HepG2 (cell line): ENCODE results near the gene UBASH3A. TPM values are rescaled to one million over a fixed set of nuclear protein-coding genes. Genes with fewer than 3 reads are reported as not detected.

Experiments
- ATAC-seq: fragments of 200-7000 bp; cut with Tn5 transposase; 3 replicates; pipeline ENCODE4 v1.9.1; 2020; ENCODE audit warnings: mild to moderate bottlenecking, moderate library complexity
- BruUV-seq: library from RNA; stranded (reverse); fragments of 400-500 nt; replicated peaks from 2 replicates; lab custom pipeline; 2021; lab: Mats Ljungman, UMichigan
- CTCF ChIA-PET: fragments of 300-600 bp; formaldehyde crosslinking; extraction: SDS; loops from one replicate; lab custom pipeline; 2021; ENCODE audit warnings: low total read pairs, inconsistent platforms, low intra/inter-chr PET ratio; lab: Yijun Ruan, JAX
- POLR2A ChIA-PET: fragments of 350-600 bp; sonication (Branson Sonifier 250); formaldehyde crosslinking; loops from one replicate; lab custom pipeline; 2020; ENCODE audit warnings: antibody characterized with exemption, inconsistent platforms; lab: Yijun Ruan, JAX
- DNase-seq: peaks from one replicate; pipeline ENCODE4 v3.0.0-alpha.2; 2015; ENCODE audit warnings: low spot score
- FAIRE-seq: peaks from 3 replicates; lab custom pipeline; 2011; peaks lifted over from hg19 to GRCh38; lab: Jason Lieb, UNC
- H2AFZ ChIP-seq: one replicate; pipeline ENCODE4 v1.6.1; 2011; ENCODE audit warnings: low read length, inconsistent platforms
- H3K27ac ChIP-seq: fragments of 300-600 bp; 3 replicates; pipeline ENCODE4 v1.8.0; 2011; ENCODE audit warnings: mixed run types, mild to moderate bottlenecking, mixed read lengths, low read length, inconsistent platforms; ENCODE audit not compliant: insufficient read depth; ENCODE audit errors: extremely low read length
- H3K27me3 ChIP-seq, 2 experiments: fragments of 200-600 bp in 1 of 2; 2 replicates in 1 of 2; 3 replicates in 1 of 2; pipeline versions ENCODE4 v1.6.0 to v1.8.0; 2011; ENCODE audit warnings: low read length in 2 of 2, mild to moderate bottlenecking in 2 of 2, moderate library complexity in 2 of 2, inconsistent platforms in 1 of 2; ENCODE audit not compliant: insufficient read depth in 2 of 2, control insufficient read depth in 1 of 2
- H3K36me3 ChIP-seq, 2 experiments: fragments of 200-600 bp in 1 of 2; replicated peaks in 1 of 2; 2 replicates in 1 of 2; 3 replicates in 1 of 2; pipeline versions ENCODE4 v1.5.1 to v1.8.0; 2011; ENCODE audit warnings: low read length in 2 of 2, inconsistent platforms in 1 of 2; ENCODE audit not compliant: insufficient read depth in 2 of 2, control insufficient read depth in 1 of 2
- H3K4me1 ChIP-seq: 2 replicates; pipeline ENCODE4 v1.5.1; 2012; ENCODE audit warnings: low read length, inconsistent platforms; ENCODE audit not compliant: insufficient read depth
- H3K4me2 ChIP-seq: 2 replicates; pipeline ENCODE4 v1.6.0; 2011; ENCODE audit warnings: low read depth, low read length, inconsistent platforms
- H3K4me3 ChIP-seq, 3 experiments: fragments of 200-600 bp in 1 of 3; sonication (generic), shearing (Covaris generic) in 1 of 3; replicated peaks in 1 of 3; 2 replicates each; pipeline ENCODE4 v1.5.1; 2011 to 2016; ENCODE audit warnings: low read length in 3 of 3, inconsistent platforms in 2 of 3, low read depth in 2 of 3, mild to moderate bottlenecking in 2 of 3, control low read depth in 1 of 3, mixed read lengths in 1 of 3; ENCODE audit not compliant: insufficient read depth in 1 of 3
- H3K79me2 ChIP-seq: one replicate; pipeline ENCODE4 v1.6.1; 2011; ENCODE audit warnings: low read length, inconsistent platforms; ENCODE audit not compliant: insufficient read depth
- H3K9ac ChIP-seq: 2 replicates; pipeline ENCODE4 v1.6.0; 2011; ENCODE audit warnings: mild to moderate bottlenecking, low read depth, low read length, inconsistent platforms; ENCODE audit not compliant: insufficient read depth
- H3K9me3 ChIP-seq: 2 replicates; pipeline ENCODE4 v1.5.1; 2012; ENCODE audit warnings: mild to moderate bottlenecking, low read length
- H4K20me1 ChIP-seq: 2 replicates; pipeline ENCODE4 v1.6.0; 2011; ENCODE audit warnings: inconsistent platforms, mild to moderate bottlenecking, low read length, moderate library complexity; ENCODE audit not compliant: insufficient read depth
- ARID5B ChIP-seq: IDR thresholded peaks from 2 replicates; pipeline ENCODE4 v1.4.0; 2020; ENCODE audit warnings: mild to moderate bottlenecking, missing genetic modification reagents
- BCL6 ChIP-seq: IDR thresholded peaks from 2 replicates; pipeline ENCODE4 v1.6.1; 2016; ENCODE audit warnings: missing genetic modification reagents, missing compliant biosample characterization
- BHLHE40 ChIP-seq: IDR thresholded peaks from 2 replicates; pipeline ENCODE4 v1.6.1; 2011; ENCODE audit warnings: low read length, improper control_type of control experiment
- CERS6 ChIP-seq: sonication (generic); formaldehyde crosslinking; IDR thresholded peaks from 2 replicates; pipeline ENCODE4 v1.5.0; 2020; ENCODE audit warnings: missing genetic modification reagents
- FOXP1 ChIP-seq, 2 experiments: fragments of 450-650 bp in 1 of 2; IDR thresholded peaks; 2 replicates each; pipeline ENCODE4 v1.6.1; 2017 to 2018; ENCODE audit warnings: antibody characterized with exemption in 1 of 2
- FOXP4 ChIP-seq: sonication (generic); formaldehyde crosslinking; IDR thresholded peaks from 2 replicates; pipeline ENCODE4 v1.4.0; 2020; ENCODE audit warnings: missing genetic modification reagents
- KAT2B ChIP-seq: fragments of 150-350 bp; IDR thresholded peaks from 2 replicates; pipeline ENCODE4 v1.6.1; 2014; ENCODE audit warnings: low read depth, low read length, borderline replicate concordance
- ZBTB1 ChIP-seq: sonication (generic); formaldehyde crosslinking; IDR thresholded peaks from 2 replicates; pipeline ENCODE4 v1.4.0; 2020; ENCODE audit warnings: missing genetic modification reagents, borderline replicate concordance
- ZBTB26 ChIP-seq: IDR thresholded peaks from 2 replicates; pipeline ENCODE4 v1.6.1; 2016; ENCODE audit warnings: missing compliant biosample characterization, missing genetic modification reagents, borderline replicate concordance
- ZNF143 ChIP-seq: sonication (generic); formaldehyde crosslinking; IDR thresholded peaks from 2 replicates; pipeline ENCODE4 v1.4.0; 2020; ENCODE audit warnings: missing genetic modification reagents
- ZNF260 ChIP-seq: sonication (generic); formaldehyde crosslinking; IDR thresholded peaks from 2 replicates; pipeline ENCODE4 v1.4.0; 2020; ENCODE audit warnings: missing genetic modification reagents, low read depth, mild to moderate bottlenecking, borderline replicate concordance
- ZNF607 ChIP-seq: sonication (generic); formaldehyde crosslinking; IDR thresholded peaks from 2 replicates; pipeline ENCODE4 v1.5.1; 2020; ENCODE audit warnings: missing genetic modification reagents, mild to moderate bottlenecking, borderline replicate concordance
- WGBS: methylation state at CpG from one replicate; pipeline ENCODE4 v1.1.6; 2017; ENCODE audit warnings: low lambda C conversion rate; 5-methylcytosine and 5-hydroxymethylcytosine counted together
- in situ Hi-C: cut with HindIII; loops from 2 replicates; pipeline ENCODE4 v1.10.0; 2017; ENCODE audit warnings: low pct_unique_long_range_greater_than_20kb; ENCODE audit not compliant: extremely low pct_ligation_motif_present
- intact Hi-C: fragments of 100-400 bp; cut with micrococcal nuclease; formaldehyde crosslinking; loops from one replicate; pipeline ENCODE4 v1.10.0; 2022; ENCODE audit not compliant: unreplicated experiment
- polyA plus RNA-seq, 8 experiments: library from polyadenylated mRNA; depleted of rRNA in 3 of 8; stranded (reverse) in 7 of 8; unstranded in 1 of 8; fragments of >200 nt; fragmentation: Illumina TruSeq in 4 of 8; extraction: Trizol in 4 of 8; gene quantifications; 2 replicates each; pipeline versions ENCODE4 v1.2.1 to v1.2.3, GENCODE V29; 2011 to 2016; ENCODE audit warnings: low read depth in 4 of 8, missing spikeins in 1 of 8, mixed read lengths in 1 of 8; ENCODE audit not compliant: insufficient read depth in 1 of 8
- total RNA-seq, 5 experiments: library from RNA; depleted of rRNA; stranded (reverse); fragments of >200 nt; fragmentation: Illumina TruSeq; extraction: Trizol; gene quantifications; 2 replicates each; pipeline ENCODE4 v1.2.3, GENCODE V29; 2016; ENCODE audit warnings: low read depth in 1 of 5

UBASH3A gene
- total and polyA plus RNA-seq, 2 of the 13 experiments (the other 11 are each of a cell fraction or from before 2014, with no cell fraction given): not detected

GRCh38 chr21:42391297-42391696 lies 12.4 kb upstream of the UBASH3A start:
- ATAC-seq (peak; percentile 42), DNase-seq (no peak), FAIRE-seq (no peak)
- H3K4me2 ChIP-seq: peak overlapping the region; percentile 36
- H3K27me3 ChIP-seq: no peaks in the 10 kb centered on the region
- intact Hi-C loops (no loop called here), in situ Hi-C loops (no loop called here)
- POLR2A ChIA-PET: interaction anchor here (0.9 kb wide), 1 partner anchor 10 kb away, joined by 3 read pairs; no protein-coding TSS in a partner anchor
- peaks cover 75% of the 10 kb centered on the region for H3K4me1 ChIP-seq
- no peaks in the 10 kb centered on the region for H3K9me3 ChIP-seq
- H3K79me2 ChIP-seq: no peaks in the 10 kb centered on the region
- no peak overlapping the region for H3K4me3 ChIP-seq
- no peak overlapping the region for H2AFZ ChIP-seq
- no peaks in the 10 kb centered on the region for H3K36me3 ChIP-seq
- CTCF ChIA-PET: no interaction called here
- H3K27ac ChIP-seq: no peak overlapping the region
- WGBS: 7% methylated on average over 2 of the region's 5 CpGs
- no peak overlapping the region for H3K9ac ChIP-seq
- H4K20me1 ChIP-seq: no peaks in the 10 kb centered on the region
- BruUV-seq: no TSS peak
- TF ChIP-seq ARID5B: peak; percentile 46
- TF ChIP-seq ZNF260 (CRISPR knock-in tag): no peak
- no peak for TF ChIP-seq CERS6 (CRISPR knock-in tag)
- 0 out of 2 replicates have a peak, but pooled peaks have one; percentile 16 for TF ChIP-seq ZNF143 (CRISPR knock-in tag)
- peak; percentile 31; the same call in 1 of the 2 replicates for TF ChIP-seq FOXP4 (CRISPR knock-in tag)
- no peak for TF ChIP-seq FOXP1 (IDR thresholded peaks at IDR 0.05)
- peak; percentile 56; the same call in 1 of the 2 replicates for TF ChIP-seq FOXP1 (CRISPR knock-in tag; IDR thresholded peaks at IDR 0.05)
- peak; percentile 92; the same call in 1 of the 2 replicates for TF ChIP-seq ZBTB26 (CRISPR knock-in tag)
- peak; percentile 43; the same call in 1 of the 2 replicates for TF ChIP-seq BCL6 (CRISPR knock-in tag)
- peak; percentile 78 for TF ChIP-seq BHLHE40
- no peak for TF ChIP-seq ZBTB1 (CRISPR knock-in tag)
- no peak for TF ChIP-seq ZNF607 (CRISPR knock-in tag)
- no peak for TF ChIP-seq KAT2B
